Spleen (tissue), 7 donors: ENCODE data around the gene ABCA13.

ENCODE experiments used
- CTCF ChIP-seq, 11 experiments: fragments of 200-600 bp in 7 of 11; fragments of 450-650 bp in 4 of 11; sonication (generic) in 4 of 11; IDR thresholded peaks in 8 of 11; conservative IDR thresholded peaks in 3 of 11; 1 replicate in 7 of 11; 2 replicates in 4 of 11; pipeline versions ENCODE4 v1.4.0 to v1.8.0; 2016 to 2021; ENCODE audit warnings: antibody characterized with exemption in 11 of 11, inconsistent platforms in 4 of 11, mild to moderate bottlenecking in 1 of 11
- POLR2A ChIP-seq, 3 donors: fragments of 450-650 bp; IDR thresholded peaks; one replicate each; pipeline ENCODE4 v1.5.1; 2017; ENCODE audit warnings: antibody characterized with exemption in 3 of 3, mild to moderate bottlenecking in 1 of 3
- POLR2AphosphoS5 ChIP-seq, 3 donors: sonication (generic); formaldehyde crosslinking; IDR thresholded peaks; one replicate each; pipeline ENCODE4 v1.5.1; 2017; ENCODE audit warnings: antibody characterized with exemption in 3 of 3
- donor health status: DM: no; HTN: no; CAD: no; lungs with moderate emphysema.
- donor health status: DM: no; HTN: no; CAD: no.
- donor health status: DM: no; HTN: no; CAD: no.

- TF ChIP-seq CTCF (IDR thresholded peaks at IDR 0.05 in 8 of 11, conservative IDR thresholded peaks at IDR 0.05 in 3 of 11) (no peak), POLR2AphosphoS5 (IDR thresholded peaks at IDR 0.05) (no peak), POLR2A (IDR thresholded peaks at IDR 0.05) (no peak)
Measured at GRCh38 chr7:48502021-48502420, 330.8 kb downstream of the ABCA13 start.
